IPS-NIHi7 (cell line): Measurements from ENCODE around the gene PTPN4.
"Not testable (repeated sequence)": the region's sequence is repeated elsewhere in the genome, so short reads cannot be mapped to it uniquely, and the experiment has no call there.

Experiments
- DNase-seq: peaks from one replicate; pipeline ENCODE4 v3.0.0; 2012; ENCODE audit warnings: mixed read lengths; ENCODE audit errors: extremely low spot score

Gene PTPN4

GRCh38 chr2:119940856-119941255 lies 181.1 kb downstream of the PTPN4 start:
- DNase-seq: no peak

- no peak for DNase-seq
These were observed 181.7 kb downstream of the PTPN4 start for GRCh38 chr2:119941388-119941787.

GRCh38 chr2:119941981-119942513 lies 182.3 kb downstream of the PTPN4 start:
- no peak for DNase-seq

- no peak for DNase-seq
These were observed 183.3 kb downstream of the PTPN4 start for GRCh38 chr2:119943058-119943457.

- DNase-seq: no peak
These were observed 187.8 kb downstream of the PTPN4 start for GRCh38 chr2:119947535-119947934.

- DNase-seq: no peak
These were observed 191.2 kb downstream of the PTPN4 start for GRCh38 chr2:119950966-119951365.

- no peak for DNase-seq
These were observed 199.0 kb downstream of the PTPN4 start for GRCh38 chr2:119958670-119959268.

GRCh38 chr2:119960821-119961220 lies 201.1 kb downstream of the PTPN4 start:
- DNase-seq: no peak

GRCh38 chr2:119981896-119982295 lies 222.2 kb downstream of the PTPN4 start:
- DNase-seq: no peak

GRCh38 chr2:119982506-119982905 lies 222.8 kb downstream of the PTPN4 start:
- DNase-seq: no peak

GRCh38 chr2:119983108-119983507 lies 223.4 kb downstream of the PTPN4 start:
- DNase-seq: no peak

GRCh38 chr2:119996148-119996547 lies 236.4 kb downstream of the PTPN4 start:
- no peak for DNase-seq

GRCh38 chr2:119996896-119997891 lies 237.5 kb downstream of the PTPN4 start:
- not testable (repeated sequence) for DNase-seq

GRCh38 chr2:120001471-120001870 lies 241.7 kb downstream of the PTPN4 start:
- no peak for DNase-seq

- no peak for DNase-seq
These were observed 244.5 kb downstream of the PTPN4 start for GRCh38 chr2:120004254-120004653.

- DNase-seq: no peak
These were observed 246.3 kb downstream of the PTPN4 start for GRCh38 chr2:120005834-120006521.

- DNase-seq: no peak
These were observed 248.1 kb downstream of the PTPN4 start for GRCh38 chr2:120007851-120008250.

GRCh38 chr2:120012363-120012762 lies 252.6 kb downstream of the PTPN4 start:
- no peak for DNase-seq

- peak; percentile 93 for DNase-seq
These were observed 253.3 kb downstream of the PTPN4 start, which contains the start of gene EPB41L5 for GRCh38 chr2:120012771-120013596. TSS of gene EPB41L5 (plus strand) at chr2:120013077. CDS start at chr2:120019085, 6,008 bp downstream.

GRCh38 chr2:120013597-120014223 lies 254.0 kb downstream of the PTPN4 start:
- no peak for DNase-seq
